Tibial nerve (tissue), 4 donors: ENCODE data around the gene KRT77.

Experiments used
- CTCF ChIP-seq, 5 experiments: fragments of 200-600 bp in 3 of 5; fragments of 450-650 bp in 2 of 5; sonication (generic) in 3 of 5; IDR thresholded peaks; one replicate each; pipeline ENCODE4 v1.5.1; 2016 to 2019; ENCODE audit warnings: antibody characterized with exemption in 5 of 5, mild to moderate bottlenecking in 3 of 5, moderate library complexity in 2 of 5
- EP300 ChIP-seq, 2 donors: sonication (generic); formaldehyde crosslinking; IDR thresholded peaks; one replicate each; pipeline ENCODE4 v1.6.1; 2017; ENCODE audit warnings: antibody characterized with exemption in 2 of 2, mild to moderate bottlenecking in 1 of 2
- POLR2A ChIP-seq, 2 donors: fragments of 450-650 bp; IDR thresholded peaks; one replicate each; pipeline ENCODE4 v1.6.1; 2017; ENCODE audit warnings: antibody characterized with exemption in 2 of 2, mild to moderate bottlenecking in 2 of 2, moderate library complexity in 2 of 2

- TF ChIP-seq EP300 (IDR thresholded peaks at IDR 0.05): no peak
- no peak for TF ChIP-seq CTCF (IDR thresholded peaks at IDR 0.05)
- no peak for TF ChIP-seq POLR2A (IDR thresholded peaks at IDR 0.05)
These were observed 45.3 kb upstream of the KRT77 start for GRCh38 chr12:52748578-52748977.
